AG09319 (cell line): Measurements from ENCODE around the gene IL17C.

ENCODE experiments used
- DNase-seq: peaks from one replicate; pipeline ENCODE4 v3.0.0-alpha.2; 2010; ENCODE audit warnings: low read depth; ENCODE audit errors: extremely low read depth
- TF ChIP-seq, protein P1 (sequence below): IDR thresholded peaks from 2 replicates; pipeline ENCODE4 v1.5.1; 2011; ENCODE audit warnings: low read depth, mild to moderate bottlenecking, inconsistent platforms, low read length, moderate library complexity

Gene IL17C

DNA sequence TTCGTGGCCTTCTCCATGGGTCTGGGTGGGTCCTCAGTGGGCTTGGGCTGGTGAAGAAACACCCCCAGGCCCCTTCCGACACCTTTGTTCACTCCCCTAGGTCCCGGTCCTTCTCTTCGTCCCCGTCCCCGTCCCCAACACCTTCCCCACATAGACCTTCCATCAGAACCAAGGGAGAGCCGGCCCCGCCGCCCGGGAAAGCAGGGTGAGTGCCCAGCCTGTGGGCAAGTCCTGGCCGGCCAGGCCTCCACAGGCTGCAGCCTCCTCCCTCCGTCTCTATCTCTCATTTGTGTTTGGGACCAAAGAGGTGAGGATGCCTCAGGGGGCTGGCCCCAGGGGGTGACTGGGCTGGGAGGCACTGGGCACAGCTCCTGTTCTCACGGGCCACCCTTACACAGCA lies 14.5 kb upstream of the IL17C start:
- no peak for DNase-seq
- TF ChIP-seq, protein P1, sequence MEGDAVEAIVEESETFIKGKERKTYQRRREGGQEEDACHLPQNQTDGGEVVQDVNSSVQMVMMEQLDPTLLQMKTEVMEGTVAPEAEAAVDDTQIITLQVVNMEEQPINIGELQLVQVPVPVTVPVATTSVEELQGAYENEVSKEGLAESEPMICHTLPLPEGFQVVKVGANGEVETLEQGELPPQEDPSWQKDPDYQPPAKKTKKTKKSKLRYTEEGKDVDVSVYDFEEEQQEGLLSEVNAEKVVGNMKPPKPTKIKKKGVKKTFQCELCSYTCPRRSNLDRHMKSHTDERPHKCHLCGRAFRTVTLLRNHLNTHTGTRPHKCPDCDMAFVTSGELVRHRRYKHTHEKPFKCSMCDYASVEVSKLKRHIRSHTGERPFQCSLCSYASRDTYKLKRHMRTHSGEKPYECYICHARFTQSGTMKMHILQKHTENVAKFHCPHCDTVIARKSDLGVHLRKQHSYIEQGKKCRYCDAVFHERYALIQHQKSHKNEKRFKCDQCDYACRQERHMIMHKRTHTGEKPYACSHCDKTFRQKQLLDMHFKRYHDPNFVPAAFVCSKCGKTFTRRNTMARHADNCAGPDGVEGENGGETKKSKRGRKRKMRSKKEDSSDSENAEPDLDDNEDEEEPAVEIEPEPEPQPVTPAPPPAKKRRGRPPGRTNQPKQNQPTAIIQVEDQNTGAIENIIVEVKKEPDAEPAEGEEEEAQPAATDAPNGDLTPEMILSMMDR = no peak

DNA sequence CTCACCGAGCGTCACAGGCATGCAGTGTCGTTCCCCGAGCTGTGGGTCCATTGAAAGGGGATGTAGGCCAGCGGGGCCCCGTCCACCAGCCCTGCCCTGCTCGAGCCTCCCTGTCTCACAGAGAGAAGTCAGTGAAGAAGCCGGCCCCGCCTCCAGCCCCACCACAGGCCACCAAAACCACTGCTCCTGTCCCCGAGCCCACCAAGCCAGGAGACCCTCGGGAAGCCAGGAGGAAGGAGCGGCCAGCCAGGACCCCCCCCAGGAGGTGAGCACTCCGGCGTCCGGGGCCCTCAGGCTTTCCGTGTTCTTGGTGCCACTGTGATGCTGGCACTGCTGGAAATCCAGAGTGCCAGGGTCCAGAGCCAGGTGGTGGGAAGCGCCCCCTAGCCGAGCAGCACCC lies 13.9 kb upstream of the IL17C start:
- DNase-seq = no peak
- TF ChIP-seq, protein P1 = no peak

DNA sequence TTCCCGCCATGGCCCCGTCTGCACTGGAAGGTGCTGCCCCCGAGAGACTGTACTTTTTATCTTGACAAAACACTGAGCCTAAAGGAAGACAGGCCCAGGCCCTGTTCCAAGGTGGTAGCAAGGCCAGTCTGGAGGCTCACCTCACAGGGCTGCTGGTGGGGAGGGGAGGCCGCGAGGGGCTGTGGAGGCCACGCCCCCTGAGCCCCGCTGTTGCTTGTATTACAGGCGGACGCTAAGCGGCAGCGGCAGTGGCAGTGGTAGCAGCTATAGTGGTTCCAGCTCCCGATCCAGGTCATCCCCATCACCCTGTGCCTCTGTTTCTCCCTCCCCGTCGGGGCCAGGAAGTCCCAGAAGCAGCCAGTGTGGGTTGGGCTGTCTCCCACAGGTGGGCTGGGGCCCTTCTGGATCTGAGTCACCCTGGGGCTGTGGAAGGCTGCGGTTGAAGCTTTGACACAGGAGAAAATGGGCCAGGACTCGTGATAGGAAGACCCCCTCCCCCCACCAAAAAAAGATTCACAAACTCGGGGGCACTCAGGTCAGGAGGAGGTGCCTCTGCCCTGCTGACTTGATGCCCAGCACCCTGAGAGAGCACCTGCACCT lies 13.3 kb upstream of the IL17C start:
- DNase-seq = no peak
- TF ChIP-seq, protein P1 = no peak

DNA sequence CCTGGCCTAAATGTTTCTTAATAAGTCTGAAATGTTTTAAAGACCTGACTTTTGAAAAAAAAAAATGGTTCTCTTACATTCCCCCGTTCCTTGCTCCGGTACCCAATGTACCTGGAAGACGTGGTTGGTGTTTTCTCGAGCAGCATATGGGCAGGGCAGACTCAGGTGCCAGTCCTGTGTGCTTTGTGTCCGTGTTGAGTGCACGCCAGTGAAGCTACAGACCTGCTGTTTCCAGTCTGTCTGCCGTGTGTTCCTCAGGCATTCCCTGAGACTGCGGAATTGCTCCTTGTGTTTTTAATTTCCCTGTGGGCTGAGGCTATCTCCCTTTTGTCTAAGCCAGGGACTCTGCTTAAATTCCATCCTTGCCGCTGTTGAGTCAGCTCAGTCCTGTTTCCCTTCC lies 11.7 kb upstream of the IL17C start:
- DNase-seq = no peak
- TF ChIP-seq, protein P1 = no peak

DNA sequence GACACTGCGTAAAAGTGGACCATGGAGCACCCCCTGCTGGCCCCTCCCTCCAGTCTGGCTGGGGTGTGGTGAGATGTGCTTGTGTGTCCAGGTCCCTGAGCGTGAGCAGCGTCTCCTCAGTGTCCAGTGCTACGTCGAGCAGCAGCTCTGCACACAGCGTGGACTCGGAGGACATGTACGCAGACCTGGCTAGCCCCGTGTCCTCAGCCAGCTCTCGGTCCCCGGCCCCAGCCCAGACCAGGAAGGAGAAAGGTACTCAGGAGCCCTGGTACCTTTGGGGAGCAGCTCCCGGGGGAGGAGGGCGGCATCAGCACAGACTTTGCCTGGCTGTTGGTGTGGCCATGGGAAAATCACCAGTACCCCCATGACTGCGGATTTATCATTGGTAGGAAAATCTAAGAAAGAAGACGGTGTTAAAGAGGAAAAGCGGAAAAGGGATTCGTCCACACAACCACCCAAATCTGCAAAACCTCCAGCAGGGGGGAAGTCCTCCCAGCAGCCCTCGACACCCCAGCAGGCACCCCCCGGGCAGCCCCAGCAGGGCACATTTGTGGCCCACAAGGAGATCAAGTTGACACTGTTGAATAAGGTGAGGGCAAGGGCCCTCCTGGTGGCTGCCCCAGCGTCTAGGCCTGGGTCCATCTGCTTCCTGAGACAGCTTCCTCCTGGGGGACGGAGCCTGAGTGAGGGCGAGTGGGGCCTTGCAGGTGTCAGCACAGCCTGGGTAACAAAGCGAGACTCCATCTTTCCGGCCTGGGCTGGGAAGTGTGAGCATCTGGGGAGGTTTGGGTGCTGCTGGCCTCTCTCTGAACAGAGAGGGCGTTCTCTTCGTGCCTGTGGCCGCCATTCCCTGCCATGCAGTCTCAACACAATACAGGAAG lies 10.6 kb upstream of the IL17C start:
- TF ChIP-seq, protein P1 = no peak
- DNase-seq = no peak

DNA sequence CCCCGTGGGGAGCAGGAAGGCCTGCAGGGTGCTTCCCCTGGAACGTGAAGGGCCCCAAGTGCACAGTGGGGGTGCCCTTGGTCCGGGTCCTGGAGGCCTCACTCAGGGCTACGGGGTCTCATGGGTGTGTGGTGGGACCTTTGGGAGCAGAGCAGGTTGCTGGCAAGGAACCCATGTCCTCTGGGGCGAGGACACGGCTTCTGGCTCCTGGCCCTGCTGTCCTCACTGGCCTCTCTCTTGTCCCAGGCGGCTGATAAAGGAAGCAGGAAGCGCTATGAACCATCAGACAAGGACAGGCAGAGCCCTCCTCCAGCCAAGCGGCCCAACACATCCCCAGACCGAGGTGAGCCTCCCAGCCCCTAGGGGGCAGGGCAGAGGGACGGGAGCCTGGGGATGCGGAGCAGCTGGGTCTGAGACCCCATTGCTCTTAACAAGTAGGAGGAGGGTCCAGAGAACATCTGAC lies 9.8 kb upstream of the IL17C start:
- no peak for DNase-seq
- TF ChIP-seq, protein P1 = peak; percentile 19

DNA sequence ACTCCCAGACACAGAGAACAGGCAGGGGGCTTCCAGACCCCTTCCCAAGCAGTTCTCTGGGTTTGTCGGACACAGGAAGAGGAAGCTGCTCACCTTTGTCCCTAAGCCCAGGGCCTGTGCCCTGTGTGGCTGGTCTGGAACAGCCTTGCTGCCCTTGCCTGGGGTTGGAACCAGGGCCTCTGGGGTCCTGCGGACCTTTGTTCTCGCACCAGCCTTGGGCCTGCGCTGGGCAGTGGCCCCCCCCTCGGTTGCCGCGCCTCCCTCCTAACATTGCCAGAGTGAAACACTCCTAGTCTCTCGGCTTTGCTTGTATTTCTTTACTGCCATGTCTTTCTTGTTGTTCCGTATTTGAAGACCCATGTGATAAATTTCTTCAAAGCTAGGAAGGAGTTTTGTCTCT lies 8.5 kb upstream of the IL17C start:
- no peak for DNase-seq
- TF ChIP-seq, protein P1 = no peak
